ENCODE data around the gene SLC16A9.

- no peak for TF ChIP-seq CTCF (IDR thresholded peaks at IDR 0.05)
- no peak for TF ChIP-seq POLR2A (IDR thresholded peaks at IDR 0.05)
These were observed 51.9 kb downstream of the SLC16A9 start for GRCh38 chr10:59657724-59658123.
